CD4-positive, alpha-beta T cell (primary cell): ENCODE results near the gene PPP1CC. TPM values are rescaled to one million over a fixed set of nuclear protein-coding genes. Genes with fewer than 3 reads are reported as not detected.

Source experiments
- ATAC-seq: fragments of 200-7000 bp; cut with Tn5 transposase; one replicate; pipeline ENCODE4 v1.10.0; 2022; ENCODE audit warnings: mild to moderate bottlenecking; ENCODE audit not compliant: poor library complexity
- CTCF ChIA-PET: fragments of 350-600 bp; sonication (Branson Sonifier 250); formaldehyde crosslinking; loops from one replicate; lab custom pipeline; 2021; ENCODE audit warnings: antibody characterized with exemption, inconsistent platforms; lab: Charles Lee
- POLR2A ChIA-PET: fragments of 350-600 bp; sonication (Branson Sonifier 250); formaldehyde crosslinking; loops from one replicate; lab custom pipeline; 2021; ENCODE audit warnings: antibody characterized with exemption, inconsistent platforms; lab: Charles Lee
- DNase-seq, 14 experiments: peaks; one replicate each; pipeline ENCODE4 v3.0.0-alpha.2; 2013 to 2020; ENCODE audit warnings: mixed read lengths in 2 of 14
- H3K27ac ChIP-seq, 2 donors: one replicate each; pipeline versions ENCODE4 v1.5.1 to v1.7.0; 2013; ENCODE audit warnings: low read length in 2 of 2, low read depth in 1 of 2, mild to moderate bottlenecking in 1 of 2
- H3K27me3 ChIP-seq, 2 experiments: 1 replicate in 1 of 2; 2 replicates in 1 of 2; pipeline versions ENCODE4 v1.6.1 to v1.7.0; 2013; ENCODE audit warnings: low read length in 2 of 2, control low read depth in 1 of 2, mild to moderate bottlenecking in 1 of 2, moderate library complexity in 1 of 2; ENCODE audit not compliant: insufficient read depth in 2 of 2, control insufficient read depth in 1 of 2
- H3K36me3 ChIP-seq: one replicate; pipeline ENCODE4 v1.6.1; 2013; ENCODE audit warnings: low read length, control low read depth; ENCODE audit not compliant: insufficient read depth
- H3K4me1 ChIP-seq: one replicate; pipeline ENCODE4 v1.6.1; 2013; ENCODE audit warnings: low read length, control low read depth; ENCODE audit not compliant: insufficient read depth
- H3K4me3 ChIP-seq: one replicate; pipeline ENCODE4 v1.5.1; 2013; ENCODE audit warnings: mild to moderate bottlenecking, low read length, moderate library complexity
- H3K9me3 ChIP-seq, 2 experiments: 1 replicate in 1 of 2; 2 replicates in 1 of 2; pipeline versions ENCODE4 v1.6.1 to v1.7.0; 2013; ENCODE audit warnings: low read length in 2 of 2, mild to moderate bottlenecking in 2 of 2, control low read depth in 1 of 2, moderate library complexity in 1 of 2; ENCODE audit not compliant: control insufficient read depth in 1 of 2, insufficient read depth in 1 of 2
- H3K27ac Mint-ChIP-seq: one replicate; pipeline ENCODE4 v1.8.0; 2020; ENCODE audit warnings: mixed read lengths
- H3K27me3 Mint-ChIP-seq: one replicate; pipeline ENCODE4 v1.8.0; 2021; ENCODE audit warnings: mixed read lengths
- H3K36me3 Mint-ChIP-seq: one replicate; pipeline ENCODE4 v1.8.0; 2021; ENCODE audit warnings: low read depth, mixed read lengths
- H3K4me1 Mint-ChIP-seq: one replicate; pipeline ENCODE4 v1.8.0; 2021; ENCODE audit warnings: low read depth, mixed read lengths
- H3K4me3 Mint-ChIP-seq: one replicate; pipeline ENCODE4 v1.8.0; 2020; ENCODE audit warnings: mild to moderate bottlenecking, mixed read lengths
- H3K9me3 Mint-ChIP-seq: one replicate; pipeline ENCODE4 v1.8.0; 2020; ENCODE audit warnings: mixed read lengths
- intact Hi-C, 2 experiments: fragments of 100-400 bp; cut with DNase I in 1 of 2; cut with micrococcal nuclease in 1 of 2; formaldehyde crosslinking; loops; one replicate each; pipeline versions ENCODE4 v1.15.1 to v1.9.0; 2023 to 2025; cut with DNase I, micrococcal nuclease
- total RNA-seq, 174 experiments: library from RNA in 2 of 174; stranded (reverse) in 2 of 174; gene quantifications; one replicate each; pipeline ENCODE4 v1.2.3 and lab custom pipeline; 2021 to 2026
- TF ChIP-seq, protein P1 (sequence below): fragments of 200-600 bp; IDR thresholded peaks from one replicate; pipeline ENCODE4 v1.8.0; 2022; ENCODE audit warnings: antibody characterized with exemption, mild to moderate bottlenecking

PPP1CC gene
- total RNA-seq, 2 experiments from 2014 or later = 146 to 150 TPM

DNA sequence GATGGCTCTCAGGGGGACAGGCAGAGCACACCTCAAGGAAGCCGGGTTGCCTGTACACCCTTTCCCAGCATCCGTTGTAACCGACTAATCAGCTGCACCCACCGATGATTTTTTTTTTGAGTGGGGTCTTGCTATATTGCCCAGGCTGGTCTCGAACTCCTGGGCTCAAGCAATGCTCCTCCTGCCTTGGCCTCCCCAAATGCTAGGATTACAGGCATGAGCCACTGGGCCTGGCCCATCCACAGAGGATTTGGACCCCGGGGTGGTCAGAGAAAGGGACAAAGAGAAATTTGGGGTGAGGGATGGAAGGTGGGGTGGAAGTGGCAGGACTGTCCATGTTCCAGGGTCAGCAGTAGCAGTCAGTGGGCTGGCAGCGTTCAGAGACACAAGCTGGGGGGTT, 43.3 kb upstream of the PPP1CC start:
- no peak for ATAC-seq
- Histone ChIP-seq H3K27me3 (no peaks in the 10 kb centered on the region), H3K4me1 (peaks cover 7% of the 10 kb centered on the region), H3K9me3 (no peaks in the 10 kb centered on the region), H3K27ac (no peak overlapping the region), H3K36me3 (no peaks in the 10 kb centered on the region), H3K4me3 (no peak overlapping the region)
- no peaks in the 10 kb centered on the region for H3K9me3 Mint-ChIP-seq
- DNase-seq = no peak
- H3K27me3 Mint-ChIP-seq = no peaks in the 10 kb centered on the region
- H3K4me1 Mint-ChIP-seq = peaks cover 5% of the 10 kb centered on the region
- H3K4me3 Mint-ChIP-seq = no peak overlapping the region
- no peaks in the 10 kb centered on the region for H3K36me3 Mint-ChIP-seq
- intact Hi-C loops = no loop called here
- CTCF ChIA-PET = no interaction called here
- TF ChIP-seq, protein P1, sequence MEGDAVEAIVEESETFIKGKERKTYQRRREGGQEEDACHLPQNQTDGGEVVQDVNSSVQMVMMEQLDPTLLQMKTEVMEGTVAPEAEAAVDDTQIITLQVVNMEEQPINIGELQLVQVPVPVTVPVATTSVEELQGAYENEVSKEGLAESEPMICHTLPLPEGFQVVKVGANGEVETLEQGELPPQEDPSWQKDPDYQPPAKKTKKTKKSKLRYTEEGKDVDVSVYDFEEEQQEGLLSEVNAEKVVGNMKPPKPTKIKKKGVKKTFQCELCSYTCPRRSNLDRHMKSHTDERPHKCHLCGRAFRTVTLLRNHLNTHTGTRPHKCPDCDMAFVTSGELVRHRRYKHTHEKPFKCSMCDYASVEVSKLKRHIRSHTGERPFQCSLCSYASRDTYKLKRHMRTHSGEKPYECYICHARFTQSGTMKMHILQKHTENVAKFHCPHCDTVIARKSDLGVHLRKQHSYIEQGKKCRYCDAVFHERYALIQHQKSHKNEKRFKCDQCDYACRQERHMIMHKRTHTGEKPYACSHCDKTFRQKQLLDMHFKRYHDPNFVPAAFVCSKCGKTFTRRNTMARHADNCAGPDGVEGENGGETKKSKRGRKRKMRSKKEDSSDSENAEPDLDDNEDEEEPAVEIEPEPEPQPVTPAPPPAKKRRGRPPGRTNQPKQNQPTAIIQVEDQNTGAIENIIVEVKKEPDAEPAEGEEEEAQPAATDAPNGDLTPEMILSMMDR = no peak
- H3K27ac Mint-ChIP-seq = no peak overlapping the region
- POLR2A ChIA-PET = no interaction called here

DNA sequence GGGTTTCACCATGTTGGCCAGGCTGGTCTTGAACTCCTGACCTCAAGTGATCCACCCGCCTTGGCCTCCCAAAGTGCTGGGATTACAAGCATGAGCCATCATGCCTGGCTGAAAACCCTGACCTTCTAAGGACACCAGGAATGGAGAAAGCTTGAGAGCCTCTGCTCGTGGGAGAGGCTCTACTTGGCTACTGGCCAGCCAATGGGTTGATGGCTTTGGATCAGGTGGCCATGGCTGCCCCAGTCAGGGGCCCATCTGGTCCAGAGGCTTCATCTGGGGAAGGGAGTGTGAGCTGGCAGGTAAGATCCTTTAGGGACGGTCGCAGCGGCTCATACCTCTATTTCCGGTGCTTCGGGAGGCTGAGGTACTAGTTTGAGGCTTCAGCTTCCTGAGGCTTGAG, 42.5 kb upstream of the PPP1CC start:
- no peak overlapping the region for H3K4me3 Mint-ChIP-seq
- Histone ChIP-seq H3K27me3 (no peaks in the 10 kb centered on the region), H3K36me3 (no peaks in the 10 kb centered on the region), H3K27ac (no peak overlapping the region), H3K4me1 (peaks cover 15% of the 10 kb centered on the region), H3K9me3 (no peaks in the 10 kb centered on the region), H3K4me3 (no peak overlapping the region)
- DNase-seq (no peak), ATAC-seq (no peak)
- CTCF ChIA-PET = no interaction called here
- H3K9me3 Mint-ChIP-seq = no peaks in the 10 kb centered on the region
- no peak overlapping the region for H3K27ac Mint-ChIP-seq
- H3K27me3 Mint-ChIP-seq = no peaks in the 10 kb centered on the region
- H3K36me3 Mint-ChIP-seq = no peaks in the 10 kb centered on the region
- H3K4me1 Mint-ChIP-seq = peaks cover 12% of the 10 kb centered on the region
- POLR2A ChIA-PET = interaction anchor here (0.7 kb wide), 1 partner anchor 136 kb away, joined by 3 read pairs; no protein-coding TSS in a partner anchor
- TF ChIP-seq, protein P1 = no peak
- intact Hi-C loops = no loop called here

DNA sequence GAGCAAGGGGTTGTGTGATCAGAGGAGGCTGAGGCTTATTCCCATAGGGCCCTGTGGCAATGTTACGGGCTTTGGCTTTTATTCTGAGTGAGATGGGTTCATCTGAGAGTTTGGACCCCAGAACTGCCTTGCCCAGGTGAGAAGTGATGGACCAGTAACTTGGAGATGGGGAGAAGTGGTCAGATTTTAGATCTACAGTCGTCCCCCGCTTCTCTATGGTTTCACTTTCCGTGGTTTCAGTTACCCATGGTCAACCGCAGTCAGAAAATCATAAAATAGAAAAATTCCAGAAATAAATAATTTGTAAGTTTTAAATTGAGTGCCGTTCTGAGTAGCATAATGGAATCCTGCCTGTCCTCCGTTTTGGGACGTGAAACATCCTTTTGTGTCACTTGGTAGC, 40.2 kb upstream of the PPP1CC start:
- no peaks in the 10 kb centered on the region for H3K27me3 ChIP-seq
- no peak overlapping the region for H3K4me3 Mint-ChIP-seq
- no peaks in the 10 kb centered on the region for H3K27me3 Mint-ChIP-seq
- H3K4me1 Mint-ChIP-seq = peaks cover 30% of the 10 kb centered on the region
- H3K36me3 Mint-ChIP-seq = no peaks in the 10 kb centered on the region
- POLR2A ChIA-PET = no interaction called here
- no peak overlapping the region for H3K27ac Mint-ChIP-seq
- TF ChIP-seq, protein P1 = no peak
- ATAC-seq (no peak), DNase-seq (no peak)
- no peak overlapping the region for H3K27ac ChIP-seq
- CTCF ChIA-PET = no interaction called here
- no peaks in the 10 kb centered on the region for H3K36me3 ChIP-seq
- H3K9me3 ChIP-seq = no peaks in the 10 kb centered on the region
- H3K4me1 ChIP-seq = peaks cover 29% of the 10 kb centered on the region
- no peaks in the 10 kb centered on the region for H3K9me3 Mint-ChIP-seq
- no peak overlapping the region for H3K4me3 ChIP-seq
- intact Hi-C loops = loop anchor here in 1 of 2 experiments (5.0 kb wide), 1 partner anchor 41 kb away; the partner anchor contains the start of gene PPP1CC
